Glomerular endothelial cell (primary cell): Measurements from ENCODE around the gene BMPR1B. TPM values are rescaled to one million over a fixed set of nuclear protein-coding genes. Genes with fewer than 3 reads are reported as not detected.

Experiments
- DNase-seq: peaks from one replicate; pipeline ENCODE4 v3.0.0-alpha.2; 2011; ENCODE audit warnings: low read depth, low spot score; ENCODE audit errors: extremely low read depth
- total RNA-seq: library from RNA; depleted of rRNA; stranded (reverse); fragments of >200 nt; gene quantifications from 2 replicates; pipeline ENCODE4 v1.2.3, GENCODE V29; 2015

BMPR1B gene
- total RNA-seq, 1 donor from 2014 or later: 0.88 TPM

DNA sequence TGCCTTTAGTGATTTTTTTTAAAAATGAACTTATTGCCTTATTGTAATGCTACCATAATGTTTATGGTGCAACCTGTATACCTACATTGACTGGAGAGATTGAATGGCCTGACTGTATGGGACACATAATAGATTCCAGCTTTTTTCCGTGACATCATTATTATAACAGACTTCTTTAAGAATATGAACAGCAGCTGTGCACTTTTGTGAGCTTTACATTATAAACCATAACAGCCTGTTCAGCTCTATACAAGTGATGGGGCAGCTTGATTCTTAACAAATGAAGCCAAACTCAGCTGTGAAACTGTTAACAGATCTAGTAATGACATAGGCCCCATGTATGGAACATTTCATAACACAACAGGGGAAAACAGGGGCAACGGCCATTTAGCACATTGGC lies 187.0 kb downstream of the BMPR1B start:
- DNase-seq: no peak

GRCh38 chr4:94947681-94948108 lies 189.9 kb downstream of the BMPR1B start:
- DNase-seq: no peak

GRCh38 chr4:94954251-94954650 lies 196.5 kb downstream of the BMPR1B start:
- DNase-seq: no peak

DNA sequence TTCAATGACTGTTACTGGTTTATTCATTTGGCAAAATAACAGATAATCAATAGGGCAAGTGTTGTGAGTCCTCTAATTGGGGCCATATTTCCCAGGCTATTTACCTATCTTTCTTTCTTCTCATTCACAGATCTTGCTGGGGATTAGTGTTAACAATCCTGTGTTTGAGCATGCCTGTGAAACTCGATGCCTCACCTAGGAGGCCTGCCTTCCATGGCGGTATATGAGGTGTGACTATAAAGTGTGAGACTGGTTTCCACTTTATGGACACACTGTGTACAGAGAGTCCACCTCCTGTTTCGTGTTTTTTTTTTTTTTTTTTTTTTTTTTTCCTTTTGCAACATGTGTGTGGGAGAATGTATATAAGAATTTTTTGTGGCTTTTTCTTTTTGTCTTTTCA lies 199.3 kb downstream of the BMPR1B start:
- DNase-seq: no peak

DNA sequence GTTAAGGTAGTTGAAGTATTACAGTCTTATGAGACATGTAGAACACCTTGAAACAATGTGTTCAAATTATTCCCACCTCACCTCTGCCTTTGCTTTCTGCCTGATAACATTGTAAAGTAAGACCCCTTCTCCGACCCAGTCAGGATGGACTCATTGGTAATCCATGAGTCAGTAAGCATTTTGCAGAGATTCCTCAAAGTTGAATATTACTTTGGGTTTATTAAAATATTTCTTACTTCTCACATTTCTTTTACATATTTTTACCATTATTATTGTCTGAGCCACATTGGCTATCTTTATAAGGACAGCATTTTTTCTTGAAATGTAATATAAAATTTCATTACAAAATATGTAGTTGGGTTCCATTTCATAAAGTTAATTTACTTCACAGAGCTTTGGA lies 201.6 kb downstream of the BMPR1B start:
- DNase-seq: no peak

GRCh38 chr4:94960708-94961107 lies 203.0 kb downstream of the BMPR1B start:
- no peak for DNase-seq

DNA sequence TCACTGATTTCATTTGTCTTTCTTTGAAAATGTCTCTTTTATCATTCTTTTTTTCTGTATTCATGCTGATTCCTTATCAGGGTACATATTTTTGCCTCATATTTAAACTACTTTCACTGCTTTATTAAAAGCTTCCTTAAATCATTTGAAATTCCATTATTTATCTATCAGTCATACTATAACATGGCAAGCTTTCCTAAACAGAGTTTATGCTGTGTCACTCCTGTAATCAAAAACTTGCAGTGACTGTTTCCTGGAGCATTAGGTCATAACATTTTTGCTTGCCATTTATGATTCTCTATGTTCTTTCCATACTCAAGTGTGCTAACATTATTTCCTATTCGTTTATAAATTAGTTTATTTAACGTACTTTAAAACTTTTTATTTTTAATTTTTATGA lies 203.7 kb downstream of the BMPR1B start:
- no peak for DNase-seq

GRCh38 chr4:94962484-94962883 lies 204.7 kb downstream of the BMPR1B start:
- no peak for DNase-seq

- DNase-seq: no peak
Measured at GRCh38 chr4:94965852-94966251, 208.1 kb downstream of the BMPR1B start.

DNA sequence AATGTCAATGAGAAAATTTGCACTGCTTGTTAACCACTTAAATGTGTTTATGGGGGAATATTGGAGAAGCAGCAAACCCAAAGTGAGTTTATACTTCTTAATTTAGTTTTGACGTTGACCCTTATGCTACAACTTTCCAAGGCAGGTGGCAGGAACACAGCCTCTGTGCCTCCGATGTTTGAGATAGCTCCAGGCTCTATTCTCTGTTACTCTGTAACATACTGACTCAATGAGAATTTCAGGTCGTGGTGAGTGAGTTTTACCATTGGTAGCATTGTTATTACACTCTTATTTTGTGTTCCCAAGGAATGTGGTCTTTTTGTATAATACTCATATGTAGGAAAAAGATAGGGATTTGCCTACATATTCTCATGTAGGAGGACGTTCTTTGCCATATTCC lies 210.7 kb downstream of the BMPR1B start:
- no peak for DNase-seq

DNA sequence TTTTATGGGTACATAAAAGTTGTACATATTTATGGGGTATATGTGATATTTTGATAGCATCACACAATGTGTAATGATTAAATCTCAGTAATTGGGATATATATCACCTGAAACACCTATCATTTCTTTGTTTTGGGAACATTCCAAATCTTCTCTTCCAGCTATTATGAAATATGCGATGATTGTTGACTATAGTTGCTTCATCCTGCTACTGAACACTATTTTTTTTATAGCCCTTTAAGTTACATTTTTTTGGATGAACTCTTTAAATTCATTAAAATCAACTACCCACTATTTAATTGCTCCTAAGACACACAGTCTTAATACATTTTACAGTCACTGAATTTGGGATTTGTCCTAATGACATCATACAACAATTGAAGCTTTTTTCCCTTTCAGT lies 212.9 kb downstream of the BMPR1B start:
- DNase-seq: no peak

DNA sequence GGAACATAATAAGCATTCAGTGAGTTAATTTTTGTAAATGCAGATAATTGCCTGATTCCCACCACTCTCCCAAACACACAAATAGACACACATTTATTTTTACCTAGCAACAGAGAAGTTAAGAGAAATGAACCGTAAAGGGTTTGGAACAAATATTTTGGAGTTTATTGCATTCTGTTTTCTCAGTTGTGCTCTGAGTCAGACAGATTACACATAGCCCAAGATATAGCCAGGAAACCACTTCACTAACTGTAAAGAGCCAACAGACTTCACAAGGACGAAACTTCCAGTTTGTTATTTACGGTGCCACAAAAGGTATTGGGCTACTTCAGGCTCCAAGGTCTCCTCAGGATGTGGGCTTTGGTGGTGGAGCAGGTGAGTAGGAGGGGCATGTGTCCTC lies 217.0 kb downstream of the BMPR1B start:
- DNase-seq: no peak

GRCh38 chr4:94976371-94977011 lies 218.7 kb downstream of the BMPR1B start:
- DNase-seq: no peak

GRCh38 chr4:94978904-94979303 lies 221.1 kb downstream of the BMPR1B start:
- no peak for DNase-seq

DNA sequence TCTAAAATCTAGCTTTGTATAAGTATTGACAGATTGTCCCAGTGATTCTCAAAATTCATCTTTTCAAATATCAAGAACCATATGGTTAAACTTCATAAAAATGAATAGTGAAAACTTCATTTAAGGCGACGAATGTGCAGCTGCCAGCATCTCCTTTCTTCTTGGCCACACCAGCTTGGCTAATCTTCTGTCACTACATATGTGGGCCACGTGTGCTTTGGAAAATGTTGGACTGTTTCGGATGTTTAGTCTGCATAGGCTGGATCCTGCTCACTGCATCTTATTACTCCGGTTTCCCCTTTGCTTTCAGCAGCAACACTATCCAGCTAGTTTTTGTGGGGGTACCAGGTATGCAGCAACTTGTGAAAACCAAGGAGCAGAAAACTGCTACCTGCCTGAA lies 221.9 kb downstream of the BMPR1B start:
- no peak for DNase-seq

- DNase-seq: no peak
Measured at GRCh38 chr4:94995684-94996394, 238.1 kb downstream of the BMPR1B start.

DNA sequence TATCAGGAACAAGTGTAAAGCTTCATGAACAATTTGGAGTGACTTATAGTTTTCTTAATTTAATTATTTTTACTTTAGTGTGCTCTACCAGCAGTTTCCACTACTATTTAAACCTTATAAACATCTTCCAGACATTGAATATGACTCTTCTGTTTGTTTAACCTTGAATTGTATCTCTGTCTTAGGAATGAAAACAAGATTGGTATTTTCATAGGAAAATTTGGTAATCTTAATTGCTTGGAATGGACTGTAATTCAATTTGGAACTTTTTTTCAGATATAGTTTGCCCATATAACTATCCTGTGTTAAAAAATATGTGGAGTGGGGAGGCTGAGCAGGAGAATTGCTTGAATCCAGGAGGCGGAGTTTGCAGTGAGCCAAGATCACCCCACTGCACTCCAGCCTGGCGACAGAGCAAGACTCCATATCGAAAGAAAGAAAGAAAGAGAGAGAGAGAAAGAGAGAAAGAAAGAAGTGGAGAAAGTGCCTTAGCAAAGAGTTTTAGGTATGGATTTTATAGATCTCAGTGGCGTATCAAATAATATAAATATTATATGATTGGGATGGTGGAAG lies 242.4 kb downstream of the BMPR1B start:
- no peak for DNase-seq

- no peak for DNase-seq
Measured at GRCh38 chr4:95004912-95005311, 247.2 kb downstream of the BMPR1B start.

DNA sequence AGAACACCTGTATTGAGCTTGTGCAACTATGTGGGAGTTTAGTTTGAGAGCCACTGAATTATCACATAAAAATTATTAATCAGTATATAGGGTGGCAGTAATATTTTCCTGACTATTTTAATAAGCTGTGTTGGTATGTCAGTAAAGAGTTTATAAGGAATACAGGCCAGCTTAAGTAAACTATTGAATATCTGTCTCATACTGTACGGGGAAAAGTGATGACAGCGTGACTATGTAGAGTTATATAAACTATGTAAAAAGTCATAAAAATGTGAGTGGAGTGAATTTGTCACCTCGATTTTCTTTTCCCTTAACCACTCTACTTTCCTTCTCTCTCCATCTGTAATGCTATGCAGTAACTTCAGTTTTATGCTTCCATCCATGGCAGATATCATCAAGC lies 250.2 kb downstream of the BMPR1B start:
- DNase-seq: no peak

DNA sequence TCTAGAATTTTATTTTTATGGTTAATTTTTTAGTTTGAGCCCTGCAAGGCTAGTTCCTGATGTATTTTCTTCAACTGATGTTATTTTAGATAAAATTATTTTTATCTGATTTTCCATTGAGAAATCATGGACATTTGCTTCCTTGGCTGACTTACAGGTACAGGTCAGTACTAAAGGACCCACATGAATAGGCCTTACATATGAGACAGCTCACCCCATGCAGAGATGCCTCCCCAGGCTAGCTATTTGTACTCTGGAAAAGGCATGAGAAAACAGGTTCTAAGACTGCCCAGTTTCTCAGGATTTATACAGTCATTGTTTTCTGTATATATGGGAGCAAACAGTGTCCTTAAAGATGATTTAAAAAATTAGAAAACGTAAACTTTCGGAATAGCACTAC lies 255.5 kb downstream of the BMPR1B start:
- DNase-seq: no peak

DNA sequence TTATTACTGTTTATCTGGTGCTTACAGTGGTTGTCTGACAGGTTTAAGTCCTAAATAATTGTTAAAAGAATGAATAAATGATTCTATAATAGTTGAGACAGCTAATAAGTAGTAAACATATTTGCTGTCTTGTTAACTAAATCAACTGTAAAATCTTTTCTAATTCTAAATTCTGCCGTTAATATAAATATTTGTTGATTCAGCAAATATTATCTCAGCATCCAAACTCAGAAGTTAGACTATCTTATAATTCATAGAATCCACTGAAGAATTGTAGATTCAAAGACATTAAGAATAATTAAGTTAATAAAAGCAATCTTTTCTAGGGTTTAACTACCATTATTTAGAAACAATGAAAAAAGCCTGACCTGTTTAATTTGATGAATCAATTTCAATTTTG lies 256.3 kb downstream of the BMPR1B start:
- DNase-seq: no peak

- DNase-seq: no peak
Measured at GRCh38 chr4:95017305-95018064, 259.7 kb downstream of the BMPR1B start.
